ENCODE results near the gene CD300LF. TPM values are rescaled to one million over a fixed set of nuclear protein-coding genes. Genes with fewer than 3 reads are reported as not detected.

Gene CD300LF
- not detected in 2 replicates for total RNA-seq
- long read RNA-seq, result 0 reads

- H3K27me3 Mint-ChIP-seq (ENCODE audit: low read depth), result peaks cover 33% of the 10 kb centered on the region
Measured at GRCh38 chr17:74712756-74713155, at the start of gene CD300LF. TSS of gene CD300LF (minus strand) at chr17:74712923. CDS start at chr17:74712866, 57 bp downstream.

GRCh38 chr17:74761931-74762330 lies 49.2 kb upstream of the CD300LF start:
- Mint-ChIP-seq H3K4me3 (no peak overlapping the region), H3K27me3 (ENCODE audit: low read depth) (no peaks in the 10 kb centered on the region), H3K36me3 (ENCODE audit: low read depth) (peaks cover 2% of the 10 kb centered on the region), H3K9me3 (no peaks in the 10 kb centered on the region), H3K4me1 (peaks cover 60% of the 10 kb centered on the region), H3K27ac (ENCODE audit: unreplicated experiment) (no peak overlapping the region)
- TF ChIP-seq, protein P1, sequence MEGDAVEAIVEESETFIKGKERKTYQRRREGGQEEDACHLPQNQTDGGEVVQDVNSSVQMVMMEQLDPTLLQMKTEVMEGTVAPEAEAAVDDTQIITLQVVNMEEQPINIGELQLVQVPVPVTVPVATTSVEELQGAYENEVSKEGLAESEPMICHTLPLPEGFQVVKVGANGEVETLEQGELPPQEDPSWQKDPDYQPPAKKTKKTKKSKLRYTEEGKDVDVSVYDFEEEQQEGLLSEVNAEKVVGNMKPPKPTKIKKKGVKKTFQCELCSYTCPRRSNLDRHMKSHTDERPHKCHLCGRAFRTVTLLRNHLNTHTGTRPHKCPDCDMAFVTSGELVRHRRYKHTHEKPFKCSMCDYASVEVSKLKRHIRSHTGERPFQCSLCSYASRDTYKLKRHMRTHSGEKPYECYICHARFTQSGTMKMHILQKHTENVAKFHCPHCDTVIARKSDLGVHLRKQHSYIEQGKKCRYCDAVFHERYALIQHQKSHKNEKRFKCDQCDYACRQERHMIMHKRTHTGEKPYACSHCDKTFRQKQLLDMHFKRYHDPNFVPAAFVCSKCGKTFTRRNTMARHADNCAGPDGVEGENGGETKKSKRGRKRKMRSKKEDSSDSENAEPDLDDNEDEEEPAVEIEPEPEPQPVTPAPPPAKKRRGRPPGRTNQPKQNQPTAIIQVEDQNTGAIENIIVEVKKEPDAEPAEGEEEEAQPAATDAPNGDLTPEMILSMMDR (conservative IDR thresholded peaks at IDR 0.05), result no peak
- DNase-seq (ENCODE audit: low read depth, low spot score), result no peak

More at GRCh38 chr17:74712756-74713155, at the start of gene CD300LF:
- H3K4me1 Mint-ChIP-seq, result no peaks in the 10 kb centered on the region
- H3K9me3 Mint-ChIP-seq, result no peaks in the 10 kb centered on the region
- H3K4me3 Mint-ChIP-seq, result no peak within 1 kb of the TSS
- no peaks in the 10 kb centered on the region for H3K36me3 Mint-ChIP-seq (ENCODE audit: low read depth)
- H3K27ac Mint-ChIP-seq (ENCODE audit: unreplicated experiment), result no peak within 1 kb of the TSS
- TF ChIP-seq, protein P1 (conservative IDR thresholded peaks at IDR 0.05), result no peak
- no peak for DNase-seq (ENCODE audit: low read depth, low spot score)

DNA sequence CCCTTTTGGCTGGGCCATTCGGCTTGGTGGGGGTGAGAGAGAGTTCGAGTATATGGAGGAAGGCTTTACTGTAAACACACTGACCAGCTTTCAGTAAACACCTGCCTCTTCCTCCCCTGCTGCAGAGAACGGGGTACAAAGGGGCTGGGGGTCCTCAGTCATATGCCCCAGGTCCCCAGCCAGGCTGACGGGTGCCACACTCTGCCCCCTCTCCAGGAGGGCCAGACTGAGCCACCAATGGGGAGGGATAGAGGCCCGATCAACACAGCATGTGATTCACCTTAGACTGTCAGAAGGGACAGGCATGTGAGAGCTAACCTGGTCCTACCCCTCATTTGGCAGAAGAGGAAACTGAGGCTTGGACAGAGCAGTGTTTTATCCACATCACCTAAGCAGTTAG lies 48.7 kb upstream of the CD300LF start:
- Mint-ChIP-seq H3K9me3 (no peaks in the 10 kb centered on the region), H3K27ac (ENCODE audit: unreplicated experiment) (peak overlapping the region; percentile 96), H3K4me1 (peaks cover 56% of the 10 kb centered on the region), H3K36me3 (ENCODE audit: low read depth) (no peaks in the 10 kb centered on the region), H3K27me3 (ENCODE audit: low read depth) (no peaks in the 10 kb centered on the region), H3K4me3 (peak overlapping the region; percentile 49)
- TF ChIP-seq, protein P1 (conservative IDR thresholded peaks at IDR 0.05), result no peak
- DNase-seq (ENCODE audit: low read depth, low spot score), result no peak

- H3K4me3 Mint-ChIP-seq, result peak overlapping the region; percentile 49
Measured at GRCh38 chr17:74760404-74761105, 47.8 kb upstream of the CD300LF start.

GRCh38 chr17:74759941-74760340 lies 47.2 kb upstream of the CD300LF start:
- Mint-ChIP-seq H3K9me3 (no peaks in the 10 kb centered on the region), H3K4me3 (peak overlapping the region; percentile 27), H3K27ac (ENCODE audit: unreplicated experiment) (peak overlapping the region; percentile 96), H3K36me3 (ENCODE audit: low read depth) (no peaks in the 10 kb centered on the region), H3K27me3 (ENCODE audit: low read depth) (no peaks in the 10 kb centered on the region), H3K4me1 (peaks cover 53% of the 10 kb centered on the region)
- TF ChIP-seq, protein P1 (conservative IDR thresholded peaks at IDR 0.05), result no peak
- DNase-seq (ENCODE audit: low read depth, low spot score), result no peak

More at GRCh38 chr17:74760404-74761105, 47.8 kb upstream of the CD300LF start:
- TF ChIP-seq, protein P1 (conservative IDR thresholded peaks at IDR 0.05), result no peak
- H3K27me3 Mint-ChIP-seq (ENCODE audit: low read depth), result no peaks in the 10 kb centered on the region
- H3K27ac Mint-ChIP-seq (ENCODE audit: unreplicated experiment), result peak overlapping the region; percentile 96
- H3K9me3 Mint-ChIP-seq, result no peaks in the 10 kb centered on the region
- peaks cover 56% of the 10 kb centered on the region for H3K4me1 Mint-ChIP-seq
- no peaks in the 10 kb centered on the region for H3K36me3 Mint-ChIP-seq (ENCODE audit: low read depth)
- no peak for DNase-seq (ENCODE audit: low read depth, low spot score)

All from neural crest cell (in vitro differentiated cells).